Measurements from ENCODE around the gene ANXA7.

DNA sequence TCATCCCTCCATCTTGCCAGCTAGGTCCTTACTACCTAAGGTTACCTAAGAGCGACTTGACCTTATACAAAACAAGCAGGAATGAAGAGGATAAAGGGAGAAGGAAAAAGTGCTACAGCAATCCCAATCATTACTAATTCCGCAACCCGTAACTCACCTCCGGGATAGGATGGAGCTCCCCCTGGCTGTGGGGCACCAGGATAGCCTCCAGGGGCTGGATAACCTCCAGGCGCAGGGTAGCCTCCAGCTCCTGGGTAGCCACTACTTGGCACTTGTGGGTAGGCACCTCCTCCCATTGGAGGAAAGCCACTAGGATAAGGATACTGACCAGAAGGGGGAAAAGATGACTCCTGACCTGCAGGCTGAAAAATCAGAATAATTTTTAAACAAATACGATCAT is 15.8 kb downstream of the ANXA7 start:
- no peak for TF ChIP-seq POLR2AphosphoS5 (IDR thresholded peaks at IDR 0.05; ENCODE audit: borderline replicate concordance, low read depth, low read length)
- TF ChIP-seq EZH2 (IDR thresholded peaks at IDR 0.05), result no peak
- TF ChIP-seq FOXP2 (optimal IDR thresholded peaks at IDR 0.05; ENCODE audit: control extremely low read depth, extremely low read length, insufficient read depth), result no peak
